GM12873 (cell line): ENCODE data around the gene SPEG.

Source experiments
- CTCF ChIP-seq: IDR thresholded peaks from 2 replicates; pipeline ENCODE4 v1.5.1; 2012; ENCODE audit warnings: low read depth, mild to moderate bottlenecking, moderate library complexity, low read length, control low read depth; ENCODE audit not compliant: insufficient read depth; ENCODE audit errors: missing control alignments

SPEG gene

GRCh38 chr2:219495531-219496122 lies 61.0 kb downstream of the SPEG start:
- peak; percentile 64 for TF ChIP-seq CTCF

GRCh38 chr2:219496247-219496824 lies 61.7 kb downstream of the SPEG start:
- TF ChIP-seq CTCF: no peak

- TF ChIP-seq CTCF: no peak
These were observed 62.3 kb downstream of the SPEG start for GRCh38 chr2:219496825-219497494.

- no peak for TF ChIP-seq CTCF
These were observed 63.0 kb downstream of the SPEG start for GRCh38 chr2:219497495-219498279.

GRCh38 chr2:219498280-219499057 lies 63.8 kb downstream of the SPEG start, which contains the start of gene GMPPA:
Gene GMPPA, plus strand, starts transcription at chr2:219498891. Its CDS starts 1,085 bp downstream, at chr2:219499976.
- no peak for TF ChIP-seq CTCF

GRCh38 chr2:219499058-219499307 lies 64.3 kb downstream of the SPEG start:
- no peak for TF ChIP-seq CTCF
